HFFc6 (cell line): ENCODE measurements around the gene RPS6KA2. TPM values are rescaled to one million over a fixed set of nuclear protein-coding genes. Genes with fewer than 3 reads are reported as not detected.
"Not testable (repeated sequence)": the region's sequence is repeated elsewhere in the genome, so short reads cannot be mapped to it uniquely, and the experiment has no call there.

Experiments used
- DNase-seq: peaks from one replicate; pipeline ENCODE4 v3.0.0-alpha.2; 2018
- H3K27ac Mint-ChIP-seq: 2 replicates; pipeline ENCODE4 v1.8.0; 2020; ENCODE audit warnings: mild to moderate bottlenecking, mixed read lengths
- H3K27me3 Mint-ChIP-seq: 2 replicates; pipeline ENCODE4 v1.8.0; 2021; ENCODE audit warnings: mild to moderate bottlenecking, moderate library complexity, mixed read lengths; ENCODE audit not compliant: insufficient read depth
- H3K36me3 Mint-ChIP-seq: 2 replicates; pipeline ENCODE4 v1.8.0; 2021; ENCODE audit warnings: low read depth, mixed read lengths
- H3K4me1 Mint-ChIP-seq: 2 replicates; pipeline ENCODE4 v1.8.0; 2020; ENCODE audit warnings: low read depth, mixed read lengths
- H3K4me3 Mint-ChIP-seq: 2 replicates; pipeline ENCODE4 v1.8.0; 2020; ENCODE audit warnings: mild to moderate bottlenecking, moderate library complexity, mixed read lengths
- H3K9me3 Mint-ChIP-seq: 2 replicates; pipeline ENCODE4 v1.8.0; 2020; ENCODE audit warnings: mild to moderate bottlenecking, mixed read lengths
- CTCF ChIP-seq: fragments of 200-600 bp; sonication (generic); IDR thresholded peaks from 2 replicates; pipeline ENCODE4 v1.5.0; 2021; ENCODE audit warnings: antibody characterized with exemption, mild to moderate bottlenecking
- total RNA-seq, 6 experiments: library from RNA; stranded (reverse); fragmentation: NEBNext Ultra II Directional; extraction: Animal tissue kit (Norgen Biotek cat#: 25700); gene quantifications; 2 replicates in 1 of 6; 3 replicates in 5 of 6; pipeline ENCODE4 v1.2.3, GENCODE V29; 2021

RPS6KA2 gene
- total RNA-seq, 6 experiments from 2014 or later = 10.1 to 13.9 (median 11.9) TPM

GRCh38 chr6:166584155-166584554, 42.9 kb downstream of the RPS6KA2 start:
- no peak for TF ChIP-seq CTCF
- no peak for DNase-seq
- H3K9me3 Mint-ChIP-seq = no peaks in the 10 kb centered on the region
- no peaks in the 10 kb centered on the region for H3K36me3 Mint-ChIP-seq
- no peaks in the 10 kb centered on the region for H3K27me3 Mint-ChIP-seq
- H3K4me3 Mint-ChIP-seq = no peak overlapping the region
- no peak overlapping the region for H3K27ac Mint-ChIP-seq
- H3K4me1 Mint-ChIP-seq = peaks cover 29% of the 10 kb centered on the region

DNA sequence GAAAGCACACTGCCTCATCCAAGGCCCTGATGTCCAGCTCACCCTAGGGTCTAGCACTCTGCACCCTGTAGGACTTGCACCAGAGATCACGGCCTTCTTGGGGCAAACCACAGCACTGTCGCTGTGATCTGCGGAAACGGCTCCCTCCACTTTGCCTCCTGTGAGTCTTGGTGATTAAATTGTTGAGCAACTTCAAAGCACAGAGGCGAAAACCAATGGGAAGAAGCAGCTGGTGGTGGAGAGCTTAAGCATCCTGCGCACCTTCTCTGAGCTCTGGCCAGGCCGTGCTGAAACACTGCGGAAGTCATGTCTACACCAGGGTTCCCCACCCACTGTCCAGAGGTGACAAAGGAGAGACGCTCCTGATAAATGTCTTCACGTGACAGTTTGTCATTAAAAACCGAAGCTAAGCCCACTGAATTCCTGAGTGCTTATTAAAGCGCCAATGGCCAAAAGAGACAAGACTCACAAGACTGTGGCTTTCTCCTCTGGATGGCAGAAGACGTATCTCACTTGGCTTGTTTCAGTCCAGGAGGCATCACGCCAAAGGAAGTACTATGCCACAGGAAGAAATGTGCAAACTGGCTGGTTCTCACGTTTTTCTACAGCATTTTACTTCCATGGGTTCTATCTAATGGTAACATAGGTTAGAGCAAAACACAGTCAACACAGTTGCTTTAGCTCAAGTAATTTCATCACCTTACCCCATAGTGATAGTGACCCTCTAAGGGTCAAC, 43.7 kb downstream of the RPS6KA2 start:
- DNase-seq = no peak
- Mint-ChIP-seq H3K4me3 (no peak overlapping the region), H3K27me3 (no peaks in the 10 kb centered on the region), H3K9me3 (no peaks in the 10 kb centered on the region), H3K36me3 (no peaks in the 10 kb centered on the region), H3K27ac (no peak overlapping the region), H3K4me1 (peaks cover 21% of the 10 kb centered on the region)
- no peak for TF ChIP-seq CTCF

GRCh38 chr6:166582258-166582657, 44.8 kb downstream of the RPS6KA2 start:
- H3K27ac Mint-ChIP-seq = no peak overlapping the region
- H3K36me3 Mint-ChIP-seq = no peaks in the 10 kb centered on the region
- peaks cover 1% of the 10 kb centered on the region; the same call in 1 of the 2 replicates for H3K27me3 Mint-ChIP-seq
- TF ChIP-seq CTCF = no peak
- peaks cover 21% of the 10 kb centered on the region for H3K4me1 Mint-ChIP-seq
- H3K4me3 Mint-ChIP-seq = no peak overlapping the region
- no peak for DNase-seq
- no peaks in the 10 kb centered on the region for H3K9me3 Mint-ChIP-seq

GRCh38 chr6:166581801-166582200, 45.2 kb downstream of the RPS6KA2 start:
- H3K27me3 Mint-ChIP-seq, H3K9me3 Mint-ChIP-seq: not testable (repeated sequence)

GRCh38 chr6:166581091-166581511, 46.0 kb downstream of the RPS6KA2 start:
- H3K4me1 Mint-ChIP-seq = peaks cover 21% of the 10 kb centered on the region
- H3K36me3 Mint-ChIP-seq = peaks cover 6% of the 10 kb centered on the region; the same call in 1 of the 2 replicates
- H3K9me3 Mint-ChIP-seq = peaks cover 8% of the 10 kb centered on the region
- H3K4me3 Mint-ChIP-seq = no peak overlapping the region
- no peak overlapping the region for H3K27ac Mint-ChIP-seq
- no peak for DNase-seq
- no peak for TF ChIP-seq CTCF
- peaks cover 1% of the 10 kb centered on the region; the same call in 1 of the 2 replicates for H3K27me3 Mint-ChIP-seq

More at GRCh38 chr6:166581801-166582200, 45.2 kb downstream of the RPS6KA2 start:
- not testable (repeated sequence) for H3K27ac Mint-ChIP-seq, H3K36me3 Mint-ChIP-seq, DNase-seq, H3K4me3 Mint-ChIP-seq
- peaks cover 21% of the 10 kb centered on the region for H3K4me1 Mint-ChIP-seq
